OCI-LY1 (cell line): ENCODE results near the gene DUSP22.

Experiments
- H2AFZ ChIP-seq: fragments of 200-600 bp; sonication (generic), shearing (Covaris generic); 2 replicates; pipeline ENCODE4 v1.6.0; 2014; ENCODE audit warnings: antibody characterized with exemption, mild to moderate bottlenecking, low read length
- H3F3A ChIP-seq: fragments of 200-600 bp; sonication (generic), shearing (Covaris generic); 2 replicates; pipeline ENCODE4 v1.6.0; 2014; ENCODE audit warnings: mild to moderate bottlenecking, antibody characterized with exemption, low read length, moderate library complexity; ENCODE audit not compliant: insufficient read depth
- H3K27ac ChIP-seq: fragments of 200-600 bp; sonication (generic); 2 replicates; pipeline ENCODE4 v1.5.1; 2014; ENCODE audit warnings: low read length, mixed run types, mild to moderate bottlenecking, low read depth; ENCODE audit not compliant: poor library complexity, severe bottlenecking
- H3K27me3 ChIP-seq: fragments of 200-600 bp; sonication (generic); 2 replicates; pipeline ENCODE4 v1.6.0; 2014; ENCODE audit warnings: antibody characterized with exemption, mild to moderate bottlenecking, low read length, moderate library complexity; ENCODE audit not compliant: insufficient read depth
- H3K36me3 ChIP-seq: fragments of 200-600 bp; sonication (generic); 2 replicates; pipeline ENCODE4 v1.6.1; 2014; ENCODE audit warnings: mild to moderate bottlenecking, antibody characterized with exemption, low read length, moderate library complexity, mixed read lengths; ENCODE audit not compliant: insufficient read depth
- H3K4me1 ChIP-seq: fragments of 200-600 bp; sonication (generic); 2 replicates; pipeline ENCODE4 v1.5.1; 2014; ENCODE audit warnings: mild to moderate bottlenecking, low read length, moderate library complexity; ENCODE audit not compliant: insufficient read depth, severe bottlenecking
- H3K4me2 ChIP-seq: fragments of 200-600 bp; sonication (generic), shearing (Covaris generic); 2 replicates; pipeline ENCODE4 v1.6.1; 2014; ENCODE audit warnings: low read length
- H3K4me3 ChIP-seq: fragments of 200-600 bp; sonication (generic); 2 replicates; pipeline ENCODE4 v1.5.1; 2014; ENCODE audit warnings: low read length, low read depth, mild to moderate bottlenecking, mixed read lengths; ENCODE audit not compliant: poor library complexity, severe bottlenecking
- H3K79me2 ChIP-seq: fragments of 200-600 bp; shearing (Covaris generic); 2 replicates; pipeline ENCODE4 v1.6.1; 2016; ENCODE audit warnings: mixed run types, low read length, mixed read lengths; ENCODE audit not compliant: insufficient read depth
- H3K9ac ChIP-seq: fragments of 200-600 bp; sonication (generic), shearing (Covaris generic); 2 replicates; pipeline ENCODE4 v1.6.1; 2014; ENCODE audit warnings: mild to moderate bottlenecking, low read length, mixed read lengths
- H3K9me2 ChIP-seq: fragments of 200-600 bp; sonication (generic), shearing (Covaris generic); 2 replicates; pipeline ENCODE4 v1.6.1; 2014; ENCODE audit warnings: low read depth, mild to moderate bottlenecking, low read length, mixed read lengths
- H3K9me3 ChIP-seq: fragments of 200-600 bp; shearing (Covaris generic); 2 replicates; pipeline ENCODE4 v1.6.1; 2014; ENCODE audit warnings: low read length, mixed read lengths
- H4K20me1 ChIP-seq: fragments of 200-600 bp; sonication (generic), shearing (Covaris generic); 2 replicates; pipeline ENCODE4 v1.6.0; 2016; ENCODE audit warnings: mild to moderate bottlenecking, low read length; ENCODE audit not compliant: insufficient read depth
- EZH2 ChIP-seq: fragments of 200-600 bp; sonication (generic), shearing (Covaris generic); IDR thresholded peaks from 2 replicates; pipeline ENCODE4 v1.8.0; 2017; ENCODE audit warnings: borderline replicate concordance, mixed run types, mild to moderate bottlenecking, antibody characterized with exemption, low read length, moderate library complexity, mixed read lengths
- TF ChIP-seq, protein P1 (sequence below): fragments of 200-600 bp; sonication (generic), shearing (Covaris generic); IDR thresholded peaks from 2 replicates; pipeline ENCODE4 v1.5.1; 2017; ENCODE audit warnings: mild to moderate bottlenecking, antibody characterized with exemption, low read length, moderate library complexity, mixed read lengths

DUSP22 gene

DNA sequence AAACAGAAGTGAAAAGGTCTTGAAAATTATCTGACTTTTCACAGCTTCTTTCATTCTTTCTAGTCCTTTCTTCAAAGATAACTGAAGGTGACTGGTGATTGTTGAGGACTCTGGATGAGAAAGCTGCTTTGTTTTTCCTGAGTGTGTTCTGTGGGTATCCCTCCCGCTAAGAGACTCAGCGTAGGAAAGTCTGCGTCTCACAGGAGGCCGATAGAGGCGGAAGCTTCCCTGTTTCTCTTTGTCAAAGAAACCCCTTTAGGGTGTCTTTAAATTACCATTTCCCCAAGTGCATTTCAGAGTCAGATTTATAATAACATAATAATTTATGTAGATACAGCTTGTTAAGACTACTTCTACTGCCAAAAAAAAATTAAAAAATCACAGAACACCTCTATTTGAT lies 68.1 kb downstream of the DUSP22 start:
- no peaks in the 10 kb centered on the region for H3K79me2 ChIP-seq
- peaks cover 4% of the 10 kb centered on the region; the same call in 1 of the 2 replicates for H3F3A ChIP-seq
- no peaks in the 10 kb centered on the region for H3K9me2 ChIP-seq
- H3K4me1 ChIP-seq = peaks cover 91% of the 10 kb centered on the region
- peak overlapping the region; percentile 50 for H3K4me2 ChIP-seq
- H3K9me3 ChIP-seq = no peaks in the 10 kb centered on the region
- no peak overlapping the region for H2AFZ ChIP-seq
- TF ChIP-seq EZH2 = no peak
- TF ChIP-seq, protein P1, sequence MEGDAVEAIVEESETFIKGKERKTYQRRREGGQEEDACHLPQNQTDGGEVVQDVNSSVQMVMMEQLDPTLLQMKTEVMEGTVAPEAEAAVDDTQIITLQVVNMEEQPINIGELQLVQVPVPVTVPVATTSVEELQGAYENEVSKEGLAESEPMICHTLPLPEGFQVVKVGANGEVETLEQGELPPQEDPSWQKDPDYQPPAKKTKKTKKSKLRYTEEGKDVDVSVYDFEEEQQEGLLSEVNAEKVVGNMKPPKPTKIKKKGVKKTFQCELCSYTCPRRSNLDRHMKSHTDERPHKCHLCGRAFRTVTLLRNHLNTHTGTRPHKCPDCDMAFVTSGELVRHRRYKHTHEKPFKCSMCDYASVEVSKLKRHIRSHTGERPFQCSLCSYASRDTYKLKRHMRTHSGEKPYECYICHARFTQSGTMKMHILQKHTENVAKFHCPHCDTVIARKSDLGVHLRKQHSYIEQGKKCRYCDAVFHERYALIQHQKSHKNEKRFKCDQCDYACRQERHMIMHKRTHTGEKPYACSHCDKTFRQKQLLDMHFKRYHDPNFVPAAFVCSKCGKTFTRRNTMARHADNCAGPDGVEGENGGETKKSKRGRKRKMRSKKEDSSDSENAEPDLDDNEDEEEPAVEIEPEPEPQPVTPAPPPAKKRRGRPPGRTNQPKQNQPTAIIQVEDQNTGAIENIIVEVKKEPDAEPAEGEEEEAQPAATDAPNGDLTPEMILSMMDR = no peak
- no peaks in the 10 kb centered on the region for H3K36me3 ChIP-seq
- peak overlapping the region; percentile 97 for H3K27ac ChIP-seq
- H3K4me3 ChIP-seq = no peak overlapping the region
- no peaks in the 10 kb centered on the region for H3K27me3 ChIP-seq
- H3K9ac ChIP-seq = peak overlapping the region; percentile 53
- H4K20me1 ChIP-seq = no peaks in the 10 kb centered on the region

DNA sequence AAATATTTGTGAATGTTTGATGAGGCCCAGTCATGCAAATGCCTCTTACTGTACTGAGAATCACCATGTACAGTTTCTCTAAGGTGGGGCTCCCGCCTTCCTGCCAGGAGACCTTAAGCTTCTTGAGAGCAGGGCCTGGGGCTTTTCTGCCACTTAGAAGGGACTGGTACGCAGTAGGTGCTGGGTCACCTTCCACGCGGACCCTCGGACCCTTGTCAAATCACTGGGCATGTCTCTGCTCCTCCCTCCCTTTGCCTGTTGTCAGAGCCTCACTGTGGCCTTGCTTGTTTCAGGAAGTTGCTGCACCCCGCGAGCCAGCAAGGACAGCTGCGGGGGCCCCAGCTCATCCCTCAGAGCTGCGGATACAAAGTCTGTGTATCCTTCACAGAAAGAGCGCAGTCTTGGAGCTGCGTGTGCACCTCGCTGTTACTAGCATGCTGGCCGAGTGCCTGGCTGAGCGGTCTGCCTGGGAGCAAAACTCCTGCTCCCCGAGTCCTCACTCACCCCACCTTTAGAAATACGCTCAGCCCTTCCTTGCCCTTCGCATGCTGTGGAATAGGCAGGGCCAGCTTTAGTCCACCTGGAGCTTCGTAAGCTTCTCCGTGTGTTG lies 68.6 kb downstream of the DUSP22 start:
- Histone ChIP-seq H3K9me3 (no peaks in the 10 kb centered on the region), H3K4me2 (peak overlapping the region; percentile 50)

GRCh38 chr6:361411-362132 lies 69.3 kb downstream of the DUSP22 start:
- no peaks in the 10 kb centered on the region for H3K9me3 ChIP-seq
- no peak overlapping the region for H2AFZ ChIP-seq
- no peak overlapping the region for H3K4me3 ChIP-seq
- peaks cover 91% of the 10 kb centered on the region for H3K4me1 ChIP-seq
- no peaks in the 10 kb centered on the region for H3K27me3 ChIP-seq
- no peaks in the 10 kb centered on the region for H3K79me2 ChIP-seq
- peaks cover 4% of the 10 kb centered on the region; the same call in 1 of the 2 replicates for H3F3A ChIP-seq
- no peaks in the 10 kb centered on the region for H3K36me3 ChIP-seq
- no peaks in the 10 kb centered on the region for H4K20me1 ChIP-seq
- no peaks in the 10 kb centered on the region for H3K9me2 ChIP-seq
- peak overlapping the region; percentile 50 for H3K4me2 ChIP-seq
- peak overlapping the region; percentile 53 for H3K9ac ChIP-seq
- H3K27ac ChIP-seq = peak overlapping the region; percentile 97
- TF ChIP-seq, protein P1 = no peak
- TF ChIP-seq EZH2 = no peak

More for the DNA sequence above, 68.6 kb downstream of the DUSP22 start:
- Histone ChIP-seq H3K4me3 (peak overlapping the region; percentile 3), H3K79me2 (no peaks in the 10 kb centered on the region), H3K27me3 (no peaks in the 10 kb centered on the region), H2AFZ (no peak overlapping the region), H3K9me2 (no peaks in the 10 kb centered on the region), H4K20me1 (no peaks in the 10 kb centered on the region), H3K9ac (peak overlapping the region; percentile 53), H3K27ac (peak overlapping the region; percentile 97), H3F3A (peaks cover 4% of the 10 kb centered on the region; the same call in 1 of the 2 replicates), H3K4me1 (peaks cover 91% of the 10 kb centered on the region), H3K36me3 (no peaks in the 10 kb centered on the region)
- no peak for TF ChIP-seq EZH2
- TF ChIP-seq, protein P1 = no peak
